B cell (primary cell): ENCODE results near the gene TPO.

ENCODE experiments used
- EZH2 ChIP-seq: IDR thresholded peaks from 2 replicates; pipeline ENCODE4 v1.6.1; 2012; ENCODE audit warnings: borderline replicate concordance, low read depth, mild to moderate bottlenecking, moderate library complexity, low read length; ENCODE audit not compliant: insufficient read depth, poor library complexity, severe bottlenecking
- TF ChIP-seq, protein P1 (sequence below): fragments of 200-600 bp; IDR thresholded peaks from one replicate; pipeline ENCODE4 v1.8.0; 2022; ENCODE audit warnings: antibody characterized with exemption, mild to moderate bottlenecking

DNA sequence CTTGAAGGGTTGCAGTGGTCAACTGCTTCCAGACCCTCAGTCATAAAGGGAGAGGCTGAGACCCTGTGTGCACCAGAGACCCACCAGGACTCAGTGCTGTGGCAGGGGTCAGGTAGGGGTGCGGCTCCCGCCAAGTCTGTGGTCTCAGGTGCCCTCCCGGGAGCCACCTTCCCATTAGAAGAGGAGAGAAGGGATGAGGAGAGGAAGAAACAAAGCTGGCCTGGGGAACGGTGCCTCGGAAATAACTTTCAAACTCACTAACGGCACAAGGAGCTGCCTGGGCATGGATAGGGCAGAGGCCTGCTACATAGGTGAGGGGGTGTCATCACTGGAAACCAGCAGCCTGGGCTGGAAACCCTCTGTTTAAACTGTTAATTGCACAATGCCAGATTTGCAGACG is 84.9 kb downstream of the TPO start:
- TF ChIP-seq EZH2 = no peak
- TF ChIP-seq, protein P1, sequence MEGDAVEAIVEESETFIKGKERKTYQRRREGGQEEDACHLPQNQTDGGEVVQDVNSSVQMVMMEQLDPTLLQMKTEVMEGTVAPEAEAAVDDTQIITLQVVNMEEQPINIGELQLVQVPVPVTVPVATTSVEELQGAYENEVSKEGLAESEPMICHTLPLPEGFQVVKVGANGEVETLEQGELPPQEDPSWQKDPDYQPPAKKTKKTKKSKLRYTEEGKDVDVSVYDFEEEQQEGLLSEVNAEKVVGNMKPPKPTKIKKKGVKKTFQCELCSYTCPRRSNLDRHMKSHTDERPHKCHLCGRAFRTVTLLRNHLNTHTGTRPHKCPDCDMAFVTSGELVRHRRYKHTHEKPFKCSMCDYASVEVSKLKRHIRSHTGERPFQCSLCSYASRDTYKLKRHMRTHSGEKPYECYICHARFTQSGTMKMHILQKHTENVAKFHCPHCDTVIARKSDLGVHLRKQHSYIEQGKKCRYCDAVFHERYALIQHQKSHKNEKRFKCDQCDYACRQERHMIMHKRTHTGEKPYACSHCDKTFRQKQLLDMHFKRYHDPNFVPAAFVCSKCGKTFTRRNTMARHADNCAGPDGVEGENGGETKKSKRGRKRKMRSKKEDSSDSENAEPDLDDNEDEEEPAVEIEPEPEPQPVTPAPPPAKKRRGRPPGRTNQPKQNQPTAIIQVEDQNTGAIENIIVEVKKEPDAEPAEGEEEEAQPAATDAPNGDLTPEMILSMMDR = no peak
